GM18499 (cell line): ENCODE measurements around the gene MAST4.

Source experiments
- ATAC-seq: cut with Tn5 transposase; IDR thresholded peaks from one replicate; pipeline ENCODE4 v1.9.1; 2021; ENCODE audit warnings: moderate number of reproducible peaks; ENCODE audit not compliant: insufficient read depth, unreplicated experiment

The MAST4 gene

GRCh38 chr5:67135381-67135984 lies 539.3 kb downstream of the MAST4 start:
- no peak for ATAC-seq

- no peak for ATAC-seq
Measured at GRCh38 chr5:67139030-67139429, 542.8 kb downstream of the MAST4 start.

GRCh38 chr5:67140413-67140812 lies 544.2 kb downstream of the MAST4 start:
- no peak for ATAC-seq

- ATAC-seq: no peak
Measured at GRCh38 chr5:67141644-67142043, 545.5 kb downstream of the MAST4 start.

GRCh38 chr5:67142816-67143215 lies 546.6 kb downstream of the MAST4 start:
- ATAC-seq: no peak

- no peak for ATAC-seq
Measured at GRCh38 chr5:67143549-67143948, 547.4 kb downstream of the MAST4 start.

GRCh38 chr5:67144183-67144639 lies 548.0 kb downstream of the MAST4 start:
- ATAC-seq: no peak

- no peak for ATAC-seq
Measured at GRCh38 chr5:67146574-67146973, 550.4 kb downstream of the MAST4 start.

GRCh38 chr5:67146981-67147380 lies 550.8 kb downstream of the MAST4 start:
- no peak for ATAC-seq

- no peak for ATAC-seq
Measured at GRCh38 chr5:67147760-67148159, 551.6 kb downstream of the MAST4 start.

- no peak for ATAC-seq
Measured at GRCh38 chr5:67149057-67149950, 553.1 kb downstream of the MAST4 start.

GRCh38 chr5:67149951-67150523 lies 553.8 kb downstream of the MAST4 start:
- ATAC-seq: no peak

GRCh38 chr5:67152400-67152799 lies 556.2 kb downstream of the MAST4 start:
- no peak for ATAC-seq

- ATAC-seq: no peak
Measured at GRCh38 chr5:67153292-67153691, 557.1 kb downstream of the MAST4 start.

GRCh38 chr5:67154556-67155206 lies 558.5 kb downstream of the MAST4 start:
- no peak for ATAC-seq

- no peak for ATAC-seq
Measured at GRCh38 chr5:67156976-67157583, 560.9 kb downstream of the MAST4 start.

- ATAC-seq: no peak
Measured at GRCh38 chr5:67160272-67160671, 564.1 kb downstream of the MAST4 start.

GRCh38 chr5:67160985-67161384 lies 564.8 kb downstream of the MAST4 start:
- no peak for ATAC-seq

- ATAC-seq: no peak
Measured at GRCh38 chr5:67161767-67162166, 565.6 kb downstream of the MAST4 start.

GRCh38 chr5:67163231-67163756 lies 567.1 kb downstream of the MAST4 start:
- ATAC-seq: no peak
